Activated gamma-delta T cell (primary cell): ENCODE measurements around the gene RUNX2.

Experiments
- DNase-seq: peaks from one replicate; lab custom pipeline; 2025; lab: John Stamatoyannopoulos, UW

The RUNX2 gene

DNA sequence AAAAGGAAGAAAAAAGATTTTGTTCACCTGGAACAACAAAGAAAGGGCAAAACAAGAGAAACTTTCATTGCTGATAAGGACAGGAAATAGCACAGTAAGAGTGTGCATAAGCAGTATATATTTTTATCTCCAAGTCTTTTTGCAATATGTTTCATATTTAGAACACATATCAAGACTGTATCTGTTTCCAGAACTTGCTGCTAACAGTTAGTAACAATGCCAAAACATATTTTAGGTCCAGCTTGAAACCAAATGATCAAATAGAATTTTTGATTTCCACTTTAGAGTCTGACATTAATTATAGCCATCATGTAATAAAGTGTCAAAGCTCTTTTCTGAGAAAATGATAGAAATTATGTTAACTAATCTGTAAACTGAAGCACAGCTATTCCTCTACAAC is 193.1 kb downstream of the RUNX2 start:
- DNase-seq, result no peak

GRCh38 chr6:45522486-45522885 is 194.4 kb downstream of the RUNX2 start:
- no peak for DNase-seq

DNA sequence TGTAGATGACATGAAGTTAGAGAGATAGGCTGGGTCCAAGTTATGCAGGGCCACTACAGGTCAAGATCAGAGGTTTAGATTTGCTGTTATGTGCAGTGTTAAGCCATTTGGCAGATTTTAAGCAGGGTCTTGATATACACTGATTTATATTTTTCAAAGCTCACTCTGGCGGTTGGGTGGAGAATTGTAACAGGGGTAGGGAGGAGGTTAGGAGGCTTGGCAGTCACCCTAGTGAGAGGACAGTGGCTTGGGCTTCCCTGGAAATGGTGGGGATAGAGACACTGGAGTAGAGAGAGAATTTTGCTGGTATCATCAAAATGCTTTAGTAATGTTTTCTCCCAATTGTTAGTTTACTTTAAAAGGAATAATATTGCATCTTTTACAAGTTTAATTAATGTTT is 199.1 kb downstream of the RUNX2 start:
- no peak for DNase-seq

GRCh38 chr6:45531999-45532595 is 204.0 kb downstream of the RUNX2 start:
- no peak for DNase-seq

DNA sequence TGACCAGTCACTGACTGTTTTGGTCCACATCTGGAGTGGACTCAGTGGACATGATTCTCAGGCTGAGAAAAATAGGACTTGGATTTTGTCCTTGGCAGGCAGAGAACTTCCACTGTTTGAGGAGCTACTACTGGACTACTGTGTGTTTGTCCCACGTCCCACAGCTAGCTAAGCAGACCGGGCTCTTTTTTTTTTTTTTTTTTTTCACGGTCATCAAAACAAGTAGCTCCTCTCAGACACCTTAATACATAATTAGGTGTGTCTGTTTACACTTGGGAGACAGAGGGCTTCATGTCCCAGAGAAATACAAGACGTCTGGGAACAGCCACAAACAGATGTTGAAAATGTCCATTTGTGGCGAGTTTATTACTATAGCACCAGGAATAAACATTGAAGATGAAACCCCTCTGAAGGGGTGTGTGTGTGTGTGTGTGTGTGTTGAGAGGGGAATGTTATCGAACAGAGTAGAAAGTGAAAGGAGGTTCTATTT is 204.6 kb downstream of the RUNX2 start:
- no peak for DNase-seq

GRCh38 chr6:45533386-45533785 is 205.3 kb downstream of the RUNX2 start:
- DNase-seq, result no peak

- no peak for DNase-seq
Measured at GRCh38 chr6:45535933-45536332, 207.8 kb downstream of the RUNX2 start.

DNA sequence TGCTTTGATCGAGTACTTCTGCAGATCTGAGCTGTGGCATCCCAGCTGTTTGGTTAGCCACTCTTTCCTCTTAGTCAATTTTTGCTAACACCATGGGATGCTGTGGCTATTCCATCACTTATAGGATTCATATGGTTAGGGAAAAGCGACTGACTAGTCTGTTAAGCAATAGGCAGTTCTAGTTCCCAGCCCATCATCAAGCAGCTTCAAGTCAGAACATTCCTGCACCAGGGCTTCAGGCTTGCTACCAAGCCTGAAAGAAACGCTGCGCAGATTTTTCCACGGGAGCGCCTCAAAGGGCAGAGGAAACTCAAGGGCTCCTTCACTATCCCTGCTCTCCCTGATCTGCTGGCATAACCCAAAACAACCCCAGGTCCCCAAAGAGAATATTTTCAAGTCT is 209.4 kb downstream of the RUNX2 start:
- DNase-seq, result no peak

GRCh38 chr6:45538641-45539547 is 210.8 kb downstream of the RUNX2 start:
- no peak for DNase-seq

- no peak for DNase-seq
Measured at GRCh38 chr6:45540375-45540920, 212.3 kb downstream of the RUNX2 start.

DNA sequence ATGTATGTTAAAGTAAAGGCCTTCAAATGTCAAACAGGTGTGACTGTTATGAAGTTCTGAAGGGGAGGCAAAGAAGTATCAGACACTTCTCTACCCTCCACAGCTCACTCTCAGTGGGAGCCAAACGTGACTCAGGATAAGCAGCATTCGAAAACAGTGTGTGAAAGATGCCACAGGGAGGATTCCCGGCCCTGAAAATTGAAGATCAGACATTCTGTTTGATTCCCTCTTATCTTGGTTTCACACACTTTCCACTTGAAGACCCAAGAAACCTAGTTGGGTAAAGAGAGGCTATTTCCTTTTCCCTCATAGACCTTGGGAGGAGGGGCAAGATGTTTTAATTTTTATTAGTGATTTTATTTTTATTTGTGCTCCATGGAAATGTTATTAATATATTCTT is 213.8 kb downstream of the RUNX2 start:
- no peak for DNase-seq

DNA sequence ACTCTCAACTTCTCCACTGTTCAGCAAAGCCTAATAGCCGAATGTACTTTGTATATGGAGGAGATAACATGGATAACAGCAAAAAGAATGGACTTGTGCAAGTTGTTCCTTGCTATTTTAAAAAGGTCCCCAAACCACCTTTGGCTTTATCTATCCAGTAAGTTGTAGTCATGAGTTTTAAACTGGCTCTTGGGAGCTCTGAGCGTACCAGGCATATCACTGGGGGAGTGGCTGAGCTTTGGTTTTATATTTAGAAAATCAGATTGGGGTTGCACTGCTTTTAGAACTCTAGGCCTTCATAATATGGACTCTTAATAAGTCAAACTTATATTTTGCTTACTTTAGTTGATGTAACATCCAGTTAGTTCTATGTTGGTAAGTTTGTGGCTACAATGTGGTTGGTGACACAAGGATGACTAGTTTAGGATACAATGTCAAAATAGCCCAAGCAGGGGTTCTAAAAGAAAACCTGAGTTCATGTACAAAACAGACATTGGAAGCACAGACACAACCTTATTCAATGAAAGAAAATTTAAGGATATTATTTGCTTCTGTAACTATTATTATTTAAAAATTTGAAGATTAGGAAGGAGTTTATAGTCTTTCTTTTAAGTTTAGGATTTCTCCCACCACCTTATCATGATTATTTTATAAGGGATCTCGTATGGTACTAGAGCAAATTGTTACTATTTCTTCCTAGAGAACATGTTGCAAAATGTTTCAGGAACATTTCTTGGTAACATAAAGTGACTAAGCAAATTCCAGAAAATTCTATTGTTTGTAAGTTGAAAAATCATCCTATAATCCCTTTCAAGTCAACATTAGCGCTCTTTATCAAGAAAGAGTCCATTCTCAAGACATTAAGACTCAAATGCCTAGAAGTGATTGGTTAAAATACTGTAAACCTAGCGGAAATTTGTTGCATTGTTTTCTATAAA is 215.4 kb downstream of the RUNX2 start:
- no peak for DNase-seq

DNA sequence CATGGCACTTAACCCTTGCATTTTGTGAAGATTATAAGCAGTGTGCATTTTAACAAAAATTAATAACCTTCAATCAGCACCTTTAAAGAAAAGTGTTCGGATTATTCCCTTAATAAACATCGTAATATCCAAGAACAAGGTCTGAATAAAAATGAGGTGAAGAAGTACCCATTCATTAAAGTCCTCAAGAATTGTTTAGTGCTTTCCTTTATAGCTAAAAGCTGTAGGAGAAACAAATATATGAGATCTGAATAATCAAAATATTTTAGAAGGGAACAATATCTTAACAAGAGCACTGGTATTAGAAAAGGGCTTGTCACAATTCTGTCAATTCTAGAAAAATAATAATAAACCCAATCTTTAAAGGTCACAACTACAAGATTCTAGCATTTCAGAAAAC is 217.3 kb downstream of the RUNX2 start:
- DNase-seq, result no peak

DNA sequence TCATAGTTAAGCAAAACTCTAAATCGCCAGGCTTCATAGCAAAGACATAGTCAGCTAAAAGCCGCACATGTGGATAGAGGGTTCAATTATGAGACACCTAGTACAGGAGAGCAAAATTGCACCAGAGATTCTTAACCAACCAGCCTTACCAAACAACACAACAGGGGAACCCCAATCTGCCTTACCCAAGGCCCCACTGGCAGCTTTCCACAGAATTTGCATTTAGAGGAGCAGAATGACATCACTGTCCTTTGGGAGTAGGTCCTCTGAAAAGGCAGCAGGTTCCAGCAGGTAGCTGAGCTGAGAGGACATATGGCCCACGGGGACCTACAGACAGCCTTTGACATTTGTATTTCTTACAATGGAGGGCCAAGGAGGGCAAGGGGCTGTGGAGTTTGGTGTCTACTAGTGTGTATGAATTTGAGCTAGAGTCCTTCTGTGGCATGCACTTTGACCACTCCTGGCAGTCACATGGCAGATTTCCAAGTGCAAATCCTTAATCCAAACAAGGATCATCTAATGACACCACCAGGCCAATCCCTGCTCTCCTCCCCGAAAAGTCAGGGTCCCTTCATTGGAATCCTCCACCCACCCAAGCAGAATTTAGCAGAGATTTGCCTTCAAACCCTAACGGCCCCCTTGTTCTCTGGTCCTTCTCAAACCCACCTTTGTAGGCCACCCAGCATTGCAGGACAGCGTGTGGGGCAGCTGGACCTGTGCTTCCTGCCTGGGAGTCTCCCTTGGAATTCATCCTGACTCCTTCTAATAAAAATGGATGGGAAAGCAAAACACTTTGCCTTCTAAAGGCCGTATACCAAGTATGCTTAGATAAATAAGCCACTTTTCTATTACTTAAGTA is 220.8 kb downstream of the RUNX2 start:
- no peak for DNase-seq

- no peak for DNase-seq
Measured at GRCh38 chr6:45552536-45552935, 224.4 kb downstream of the RUNX2 start.

DNA sequence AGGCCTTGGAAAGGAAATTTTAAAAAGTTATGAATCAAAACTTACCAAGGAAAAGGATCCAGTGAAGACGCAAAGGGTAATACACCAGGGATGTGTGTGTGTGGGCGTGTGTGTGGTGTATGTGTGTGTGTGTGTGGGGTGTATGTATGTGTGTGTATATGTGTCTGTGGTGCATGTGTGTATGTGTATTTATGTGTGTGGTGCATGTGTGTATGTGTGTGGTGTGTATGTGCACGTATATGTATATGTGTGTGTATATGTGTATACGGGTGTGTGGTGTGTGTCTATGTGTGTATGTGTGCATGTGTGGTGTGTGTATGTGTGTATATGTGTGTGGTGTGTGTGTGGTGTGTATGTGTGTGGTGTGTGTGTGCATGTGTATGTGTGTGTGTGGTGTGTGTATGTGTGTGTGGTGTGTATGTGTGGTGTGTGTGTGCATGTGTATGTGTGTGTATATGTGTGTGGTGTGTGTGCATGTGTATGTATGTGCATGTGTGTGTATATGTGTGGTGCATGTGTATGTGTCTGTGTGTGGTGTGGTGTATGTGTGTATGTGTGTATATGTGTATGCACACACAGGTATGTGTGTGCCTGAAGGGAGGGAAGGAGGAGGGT is 225.7 kb downstream of the RUNX2 start:
- DNase-seq, result no peak

DNA sequence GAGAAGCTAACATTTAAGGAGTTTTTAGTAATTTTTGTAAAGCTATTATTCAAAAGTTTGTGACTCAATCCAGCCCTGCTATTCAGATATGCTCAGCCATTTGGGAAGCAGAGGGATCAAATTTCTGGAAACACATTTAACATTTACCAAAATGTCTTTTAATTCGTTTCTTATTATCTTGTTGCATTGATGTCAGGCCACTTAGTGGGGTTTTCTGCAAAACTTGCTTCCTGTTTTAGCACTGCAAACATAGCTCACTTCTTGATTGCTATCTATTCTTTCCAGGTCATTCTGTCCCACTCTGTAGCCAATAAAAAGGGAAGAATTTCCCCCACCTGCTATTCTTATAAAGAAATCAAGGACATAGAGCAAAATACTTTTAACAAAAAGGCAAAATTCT is 226.5 kb downstream of the RUNX2 start:
- no peak for DNase-seq

GRCh38 chr6:45555981-45556771 is 228.0 kb downstream of the RUNX2 start:
- no peak for DNase-seq

GRCh38 chr6:45556828-45557227 is 228.7 kb downstream of the RUNX2 start:
- DNase-seq, result no peak

- no peak for DNase-seq
Measured at GRCh38 chr6:45557454-45557853, 229.3 kb downstream of the RUNX2 start.
